ENCODE measurements around the gene TUBB8B. TPM values are rescaled to one million over a fixed set of nuclear protein-coding genes. Genes with fewer than 3 reads are reported as not detected.
"Not testable (repeated sequence)": the region's sequence is repeated elsewhere in the genome, so short reads cannot be mapped to it uniquely, and the experiment has no call there.

The TUBB8B gene
- under 1 TPM in 1 of 2 donors, not detected in 1; 0.34 TPM for total RNA-seq
- long read RNA-seq = 0 reads

- ATAC-seq; intact Hi-C loops (cut with DNase I, micrococcal nuclease); DNase-seq: not testable (repeated sequence)
Observed at GRCh38 chr18:49176-49665, at the start of gene TUBB8B. TUBB8B (minus strand) TSS chr18:49615; CDS start chr18:49557, 58 bp downstream.

DNA sequence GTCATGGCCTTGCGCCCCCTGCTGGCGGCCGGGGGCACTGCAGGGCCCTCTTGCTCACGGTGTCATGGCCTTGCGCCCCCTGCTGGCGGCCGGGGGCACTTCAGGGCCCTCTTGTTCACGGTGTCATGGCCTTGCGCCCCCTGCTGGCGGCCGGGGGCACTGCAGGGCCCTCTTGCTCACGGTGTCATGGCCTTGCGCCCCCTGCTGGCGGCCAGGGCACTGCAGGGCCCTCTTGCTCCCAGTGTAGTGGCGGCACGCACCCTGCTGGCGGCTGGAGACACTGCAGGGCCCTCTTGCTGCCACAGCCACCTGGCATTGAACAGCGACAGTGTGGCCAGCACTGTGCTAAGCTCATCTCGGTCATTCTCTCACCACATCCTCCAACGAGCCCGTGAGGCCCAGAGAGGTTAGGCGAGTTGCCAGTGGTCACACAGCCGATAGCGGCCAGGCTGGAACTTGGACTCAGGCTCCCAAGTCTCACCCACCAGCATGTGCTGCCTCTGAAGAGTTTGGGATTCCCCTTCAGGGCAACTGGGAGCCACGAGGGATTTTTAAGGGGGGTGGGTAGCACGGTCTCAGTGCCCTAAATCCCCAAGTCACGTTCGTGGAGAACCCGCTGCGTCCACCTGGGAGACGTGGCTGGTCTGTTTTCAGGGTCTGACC, 48.0 kb upstream of the TUBB8B start:
- intact Hi-C loops (cut with DNase I, micrococcal nuclease); ATAC-seq; DNase-seq: not testable (repeated sequence)

DNA sequence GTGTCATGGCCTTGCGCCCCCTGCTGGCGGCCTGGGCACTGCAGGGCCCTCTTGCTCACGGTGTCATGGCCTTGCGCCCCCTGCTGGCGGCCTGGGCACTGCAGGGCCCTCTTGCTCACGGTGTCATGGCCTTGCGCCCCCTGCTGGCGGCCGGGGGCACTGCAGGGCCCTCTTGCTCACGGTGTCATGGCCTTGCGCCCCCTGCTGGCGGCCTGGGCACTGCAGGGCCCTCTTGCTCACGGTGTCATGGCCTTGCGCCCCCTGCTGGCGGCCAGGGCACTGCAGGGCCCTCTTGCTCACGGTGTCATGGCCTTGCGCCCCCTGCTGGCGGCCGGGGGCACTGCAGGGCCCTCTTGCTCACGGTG, 47.3 kb upstream of the TUBB8B start:
- intact Hi-C loops (cut with DNase I, micrococcal nuclease); ATAC-seq; DNase-seq: not testable (repeated sequence)

- not testable (repeated sequence) for ATAC-seq
Observed at GRCh38 chr18:96101-96766, 46.8 kb upstream of the TUBB8B start.

DNA sequence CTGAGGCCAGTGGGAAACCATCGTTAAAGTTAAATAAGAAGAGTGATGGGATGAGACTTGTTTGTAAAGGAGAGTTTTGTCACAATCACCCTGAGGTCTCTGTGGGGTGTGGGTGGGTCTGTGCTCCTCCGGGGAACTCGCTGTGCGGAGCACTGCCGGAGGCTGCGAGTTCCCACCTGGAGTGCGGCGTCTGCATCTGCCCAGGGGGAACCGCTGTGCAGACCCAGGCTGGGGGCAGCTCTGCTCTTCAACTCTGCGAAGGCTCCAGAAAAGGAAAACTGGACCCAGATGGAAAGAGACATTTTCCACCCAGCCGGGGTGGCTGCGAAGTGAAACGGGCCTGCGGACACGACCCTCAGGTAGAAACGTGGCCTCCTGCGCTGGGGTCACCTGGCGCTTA, 46.2 kb upstream of the TUBB8B start:
- DNase-seq; ATAC-seq; intact Hi-C loops (cut with DNase I, micrococcal nuclease): not testable (repeated sequence)

More at GRCh38 chr18:96101-96766, 46.8 kb upstream of the TUBB8B start:
- intact Hi-C loops (cut with DNase I, micrococcal nuclease); DNase-seq: not testable (repeated sequence)

DNA sequence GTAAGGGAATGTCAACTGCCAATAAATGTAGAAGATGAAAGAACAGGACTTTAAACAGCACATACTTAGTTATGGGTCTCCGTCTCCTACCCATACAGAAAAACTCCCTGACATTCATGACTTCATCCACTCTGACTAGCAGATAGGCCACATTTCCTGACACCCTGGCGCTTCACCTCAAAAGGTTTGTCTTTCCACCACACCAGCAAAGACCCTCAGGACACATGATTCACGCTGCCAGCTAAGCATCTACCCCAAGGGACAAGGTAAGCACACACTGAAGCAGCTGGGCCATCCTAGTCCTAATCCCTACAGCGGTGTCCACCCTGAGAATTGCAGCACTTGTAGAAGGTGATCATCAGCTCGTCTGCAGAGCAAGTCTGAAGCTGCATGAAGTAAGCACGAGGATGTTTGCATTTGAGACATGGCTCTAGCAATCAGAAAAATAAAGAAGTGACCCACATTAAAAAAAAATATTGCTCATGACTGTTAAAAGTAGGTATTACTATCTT, 44.5 kb upstream of the TUBB8B start:
- DNase-seq; intact Hi-C loops (cut with DNase I, micrococcal nuclease); ATAC-seq: not testable (repeated sequence)

- intact Hi-C loops (cut with DNase I, micrococcal nuclease) = not testable (repeated sequence)
Observed at GRCh38 chr18:91561-91960, 42.1 kb upstream of the TUBB8B start.

DNA sequence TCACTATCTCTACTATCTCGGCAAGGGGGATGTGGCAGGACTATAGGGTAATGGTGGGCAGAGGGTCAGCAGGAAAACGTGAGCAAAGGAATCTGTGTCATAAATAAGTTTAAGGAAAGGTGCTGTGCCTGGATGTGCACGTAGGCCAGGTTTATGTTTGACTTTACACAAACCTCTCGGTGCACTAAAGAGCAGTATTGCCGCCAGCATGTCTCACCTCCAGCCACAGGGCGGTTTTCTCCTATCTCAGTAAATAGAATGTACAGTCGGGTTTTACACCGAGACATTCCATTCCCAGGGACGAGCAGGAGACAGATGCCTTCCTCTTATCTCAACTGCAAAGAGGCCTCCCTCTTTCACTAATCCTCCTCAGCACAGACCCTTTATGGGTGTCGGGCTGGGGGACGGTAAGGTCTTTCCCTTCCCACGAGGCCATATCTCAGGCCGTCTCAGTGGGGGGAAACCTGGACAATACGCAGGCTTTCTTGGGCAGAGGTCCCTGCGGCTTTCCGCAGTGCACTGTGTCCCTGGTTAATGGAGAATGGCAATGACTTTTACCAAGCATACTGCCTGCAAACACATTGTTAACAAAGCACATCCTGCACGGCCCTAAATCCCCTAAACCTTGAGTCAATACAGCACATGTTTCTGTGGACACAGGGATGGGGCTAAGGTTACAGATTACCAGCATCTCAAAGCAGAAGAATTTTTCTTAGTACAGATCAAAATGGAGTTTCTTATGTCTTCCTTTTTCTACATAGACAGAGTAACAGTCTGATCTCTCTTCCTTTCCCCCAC, 41.2 kb upstream of the TUBB8B start:
- DNase-seq; ATAC-seq; intact Hi-C loops (cut with DNase I, micrococcal nuclease): not testable (repeated sequence)

More at GRCh38 chr18:91561-91960, 42.1 kb upstream of the TUBB8B start:
- ATAC-seq, DNase-seq: not testable (repeated sequence)

- ATAC-seq; intact Hi-C loops (cut with DNase I, micrococcal nuclease); DNase-seq: not testable (repeated sequence)
Observed at GRCh38 chr18:89124-89523, 39.7 kb upstream of the TUBB8B start.

DNA sequence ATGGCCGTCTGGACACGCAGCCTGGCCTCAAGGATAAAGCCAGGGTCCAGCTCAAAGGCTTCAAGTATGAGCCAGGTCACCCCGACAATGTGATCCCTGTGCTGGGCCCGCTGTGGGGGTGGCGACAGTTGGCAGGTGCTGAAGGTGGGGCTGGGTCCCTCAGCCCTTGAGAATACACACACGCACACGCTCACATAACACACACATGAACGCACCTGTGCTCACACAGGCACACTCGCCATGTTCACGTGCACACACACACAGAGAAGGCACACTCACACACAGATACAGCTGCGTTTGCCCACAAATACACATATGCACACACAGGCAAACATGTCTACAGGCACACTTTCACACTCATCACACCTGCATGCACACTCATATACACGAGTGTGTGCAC, 35.4 kb upstream of the TUBB8B start:
- DNase-seq; intact Hi-C loops (cut with DNase I, micrococcal nuclease); ATAC-seq: not testable (repeated sequence)

GRCh38 chr18:82626-83209, 33.3 kb upstream of the TUBB8B start:
- ATAC-seq; DNase-seq; intact Hi-C loops (cut with DNase I, micrococcal nuclease): not testable (repeated sequence)

- ATAC-seq, DNase-seq: not testable (repeated sequence)
Observed at GRCh38 chr18:80881-81280, 31.5 kb upstream of the TUBB8B start.

GRCh38 chr18:80202-80601, 30.8 kb upstream of the TUBB8B start:
- intact Hi-C loops (cut with DNase I, micrococcal nuclease); DNase-seq; ATAC-seq: not testable (repeated sequence)

More at GRCh38 chr18:80881-81280, 31.5 kb upstream of the TUBB8B start:
- intact Hi-C loops (cut with DNase I, micrococcal nuclease) = not testable (repeated sequence)

DNA sequence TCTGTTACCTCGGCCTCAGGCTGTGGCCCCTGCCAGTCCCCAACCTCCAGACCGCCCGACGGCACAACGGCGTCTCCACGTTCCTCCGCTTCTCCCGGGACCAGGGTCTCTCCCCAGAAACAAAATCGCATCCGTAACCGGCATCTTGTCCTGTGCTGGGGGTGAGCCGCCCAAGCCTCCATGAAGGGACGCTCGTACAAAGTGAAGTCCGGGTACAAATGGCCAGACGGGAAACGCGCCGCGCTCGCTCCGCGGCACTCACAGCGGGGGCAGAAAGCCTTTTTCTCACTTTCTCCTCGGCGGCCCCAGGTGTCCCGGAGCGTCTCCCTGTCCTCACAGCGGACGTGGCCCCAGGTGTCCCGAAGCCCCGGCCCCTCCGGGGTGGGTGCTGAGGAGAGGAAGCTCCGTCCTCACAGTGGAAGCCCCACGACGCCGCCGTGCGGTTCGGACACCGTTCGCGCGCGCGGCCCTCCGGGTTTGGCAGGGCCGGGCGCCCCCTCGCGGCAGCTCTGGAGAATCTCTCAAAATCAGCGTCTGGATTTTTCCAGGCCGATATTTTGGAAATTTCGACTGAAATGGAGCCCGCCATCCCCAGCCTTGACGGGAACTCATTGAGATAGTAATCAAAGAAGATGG, 26.2 kb upstream of the TUBB8B start:
- DNase-seq; ATAC-seq; intact Hi-C loops (cut with DNase I, micrococcal nuclease): not testable (repeated sequence)

DNA sequence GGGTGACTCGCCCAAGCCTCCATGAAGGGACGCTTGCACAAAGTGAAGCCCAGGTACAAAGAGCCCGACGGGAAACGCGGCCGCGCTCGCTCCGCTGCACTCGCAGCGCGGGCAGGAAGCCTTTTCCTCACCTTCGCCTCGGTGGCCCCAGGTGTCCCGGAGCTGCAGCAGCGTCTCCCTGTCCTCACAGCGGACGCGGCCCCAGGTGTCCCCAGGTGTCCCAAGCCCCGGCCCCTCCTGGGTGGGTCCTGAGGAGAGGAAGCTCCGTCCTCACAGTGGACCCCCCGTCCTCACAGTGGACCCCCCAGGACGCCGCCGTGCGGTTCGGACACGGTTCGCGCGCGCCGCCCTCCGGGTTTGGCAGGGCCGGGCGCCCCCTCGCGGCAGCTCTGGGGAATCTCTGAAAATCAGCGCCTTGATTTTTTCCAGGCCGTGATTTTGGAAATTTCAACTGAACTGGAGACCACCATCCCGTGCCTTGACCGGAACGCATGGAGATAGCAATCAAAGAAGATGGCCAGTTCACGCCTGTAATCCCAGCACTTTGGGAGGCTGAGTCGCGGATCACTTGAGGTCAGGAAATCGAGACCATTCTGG, 23.9 kb upstream of the TUBB8B start:
- intact Hi-C loops (cut with DNase I, micrococcal nuclease); DNase-seq: not testable (repeated sequence)
- ATAC-seq = peak; percentile 70

DNA sequence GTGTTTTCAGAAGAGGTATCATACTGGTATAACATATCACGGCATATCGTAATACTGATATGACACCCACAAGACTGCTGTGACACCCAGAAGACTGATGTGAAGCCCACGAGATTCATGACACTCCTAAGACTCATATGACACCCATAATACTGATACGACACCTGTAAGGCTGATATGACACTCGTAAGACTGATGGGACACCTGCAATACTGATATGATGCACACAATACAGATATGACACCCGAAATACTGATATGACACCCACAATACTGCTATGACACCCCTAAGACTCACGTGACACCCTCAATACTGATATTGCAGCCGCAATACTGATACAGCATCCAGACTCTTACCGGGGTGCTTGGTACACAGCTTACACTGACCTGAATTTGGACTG, 18.3 kb upstream of the TUBB8B start:
- DNase-seq; ATAC-seq; intact Hi-C loops (cut with DNase I, micrococcal nuclease): not testable (repeated sequence)

DNA sequence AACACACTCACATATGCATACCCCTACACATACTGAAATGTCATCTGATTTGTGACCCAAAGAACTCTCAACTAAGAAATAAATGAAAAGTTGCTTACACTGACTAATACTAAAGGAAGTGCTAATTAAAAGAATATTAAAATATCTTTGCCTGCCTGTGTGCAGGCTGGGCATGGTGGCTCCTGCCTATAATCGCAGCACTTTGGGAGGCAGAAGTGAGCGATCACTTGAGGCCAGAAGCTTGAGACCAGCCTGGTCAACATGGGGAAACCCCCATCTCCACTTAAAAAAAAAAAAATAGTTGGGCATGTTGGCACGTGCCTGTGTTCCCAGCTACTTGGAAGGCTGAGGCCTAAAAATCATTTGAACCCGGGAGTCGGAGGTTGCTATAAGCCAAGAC, 14.9 kb upstream of the TUBB8B start:
- DNase-seq; intact Hi-C loops (cut with DNase I, micrococcal nuclease); ATAC-seq: not testable (repeated sequence)

Measured in left colon (tissue), 2 donors.